HCT116 (cell line): ENCODE data around the gene CMTM6. TPM values are rescaled to one million over a fixed set of nuclear protein-coding genes. Genes with fewer than 3 reads are reported as not detected.

ENCODE experiments used
- ATAC-seq: fragments of 200-7000 bp; cut with Tn5 transposase; 2 replicates; pipeline ENCODE4 v1.9.1; 2020; ENCODE audit warnings: mild to moderate bottlenecking, moderate library complexity
- BruUV-seq: library from RNA; stranded (reverse); fragments of 400-500 nt; replicated peaks from 2 replicates; lab custom pipeline; 2021; lab: Mats Ljungman, UMichigan
- CTCF ChIA-PET: fragments of 300-600 bp; sonication (Branson Sonifier 250); formaldehyde crosslinking; loops from one replicate; lab custom pipeline; 2021; ENCODE audit warnings: antibody characterized with exemption; lab: Charles Lee
- POLR2A ChIA-PET: fragments of 300-600, 350-600 bp; sonication (Branson Sonifier 250); formaldehyde crosslinking; loops from one replicate; lab custom pipeline; 2021; ENCODE audit warnings: antibody characterized with exemption; lab: Charles Lee
- RAD21 ChIA-PET, 2 experiments: fragments of 300-600 bp; sonication (Branson Sonifier 250); formaldehyde crosslinking; loops; one replicate each; lab custom pipeline; 2023; ENCODE audit warnings: low total read pairs in 2 of 2; ENCODE audit not compliant: uncharacterized antibody in 2 of 2, unreplicated experiment in 2 of 2, low non-redundant PET in 1 of 2; lab: Charles Lee
- DNase-seq: peaks from one replicate; pipeline ENCODE4 v3.0.0-alpha.2; 2010; ENCODE audit warnings: low read depth, low spot score
- H2AFZ ChIP-seq: fragments of 200-600 bp; shearing (Covaris generic), sonication (generic); 2 replicates; pipeline ENCODE4 v1.6.1; 2017; ENCODE audit warnings: low read depth, mixed run types, mixed read lengths, antibody characterized with exemption, low read length; ENCODE audit not compliant: poor library complexity, severe bottlenecking
- H3K27ac ChIP-seq: 2 replicates; pipeline ENCODE4 v1.5.1; 2012; ENCODE audit warnings: low read depth, low read length
- H3K27me3 ChIP-seq: fragments of 200-600 bp; sonication (generic); 2 replicates; pipeline ENCODE4 v1.6.1; 2016; ENCODE audit warnings: mixed run types, low read length, mixed read lengths; ENCODE audit not compliant: insufficient read depth
- H3K36me3 ChIP-seq, 2 experiments: fragments of 200-500 bp in 1 of 2; fragments of 200-600 bp in 1 of 2; sonication (Bioruptor generic) in 1 of 2; sonication (generic) in 1 of 2; 2 replicates each; pipeline versions ENCODE4 v1.5.1 to v1.6.1; 2014 to 2016; ENCODE audit warnings: low read length in 2 of 2, inconsistent platforms in 1 of 2, mixed read lengths in 1 of 2, mixed run types in 1 of 2; ENCODE audit not compliant: insufficient read depth in 2 of 2, control insufficient read depth in 1 of 2
- H3K4me1 ChIP-seq, 2 experiments: fragments of 200-600 bp in 1 of 2; sonication (generic) in 1 of 2; 2 replicates each; pipeline versions ENCODE4 v1.5.1 to v1.6.1; 2012 to 2017; ENCODE audit warnings: low read length in 2 of 2, inconsistent platforms in 1 of 2, mild to moderate bottlenecking in 1 of 2, mixed read lengths in 1 of 2, mixed run types in 1 of 2, moderate library complexity in 1 of 2; ENCODE audit not compliant: insufficient read depth in 2 of 2, control insufficient read depth in 1 of 2
- H3K4me2 ChIP-seq: fragments of 200-600 bp; sonication (generic); 2 replicates; pipeline ENCODE4 v1.6.1; 2017; ENCODE audit warnings: mixed run types, low read length, mixed read lengths
- H3K4me3 ChIP-seq, 2 experiments: fragments of 200-600 bp in 1 of 2; sonication (generic) in 1 of 2; replicated peaks in 1 of 2; 2 replicates each; pipeline ENCODE4 v1.5.1; 2011 to 2016; ENCODE audit warnings: low read length in 2 of 2, control low read depth in 1 of 2, low read depth in 1 of 2, mild to moderate bottlenecking in 1 of 2, mixed read lengths in 1 of 2, mixed run types in 1 of 2
- H3K79me2 ChIP-seq: fragments of 200-600 bp; sonication (generic); 2 replicates; pipeline ENCODE4 v1.6.1; 2017; ENCODE audit warnings: mild to moderate bottlenecking, mixed run types, low read length, moderate library complexity, mixed read lengths; ENCODE audit not compliant: insufficient read depth
- H3K9ac ChIP-seq: fragments of 200-600 bp; sonication (generic); 2 replicates; pipeline ENCODE4 v1.6.1; 2016; ENCODE audit warnings: low read length, mixed read lengths
- H3K9me2 ChIP-seq: fragments of 200-600 bp; sonication (generic), shearing (Covaris generic); 2 replicates; pipeline ENCODE4 v1.6.1; 2017; ENCODE audit warnings: mixed run types, mild to moderate bottlenecking, moderate library complexity; ENCODE audit not compliant: insufficient read depth
- H3K9me3 ChIP-seq, 2 experiments: fragments of 200-500 bp in 1 of 2; fragments of 200-600 bp in 1 of 2; sonication (Bioruptor generic) in 1 of 2; sonication (generic) in 1 of 2; 2 replicates each; pipeline ENCODE4 v1.6.1; 2014 to 2017; ENCODE audit warnings: low read length in 2 of 2, mixed read lengths in 2 of 2, inconsistent platforms in 1 of 2, low read depth in 1 of 2, mild to moderate bottlenecking in 1 of 2, mixed run types in 1 of 2, moderate library complexity in 1 of 2; ENCODE audit not compliant: control insufficient read depth in 1 of 2, insufficient read depth in 1 of 2
- H4K20me1 ChIP-seq: fragments of 200-600 bp; sonication (generic), shearing (Covaris generic); 2 replicates; pipeline ENCODE4 v1.6.1; 2017; ENCODE audit warnings: mixed run types, mild to moderate bottlenecking, moderate library complexity; ENCODE audit not compliant: insufficient read depth
- CBX3 ChIP-seq: IDR thresholded peaks from 2 replicates; pipeline ENCODE4 v1.6.1; 2012; ENCODE audit warnings: low read depth
- EGR1 ChIP-seq: IDR thresholded peaks from 2 replicates; pipeline ENCODE4 v1.6.1; 2012; ENCODE audit warnings: low read depth
- ELF1 ChIP-seq: IDR thresholded peaks from 2 replicates; pipeline ENCODE4 v1.6.1; 2012; ENCODE audit warnings: low read depth, borderline replicate concordance
- EZH2phosphoT487 ChIP-seq: fragments of 200-600 bp; IDR thresholded peaks from 2 replicates; pipeline ENCODE4 v1.6.1; 2018; ENCODE audit warnings: antibody characterized with exemption, borderline replicate concordance
- JUND ChIP-seq: IDR thresholded peaks from 2 replicates; pipeline ENCODE4 v1.6.1; 2012
- POLR2A ChIP-seq: IDR thresholded peaks from 2 replicates; pipeline ENCODE4 v1.7.0; 2011; ENCODE audit warnings: borderline replicate concordance; ENCODE audit not compliant: insufficient read depth, insufficient read length; ENCODE audit errors: extremely low read depth
- POLR2AphosphoS5 ChIP-seq: IDR thresholded peaks from 2 replicates; pipeline ENCODE4 v1.6.1; 2011; ENCODE audit warnings: mild to moderate bottlenecking, low read depth, low read length, moderate library complexity
- RAD21 ChIP-seq: IDR thresholded peaks from 2 replicates; pipeline ENCODE4 v1.6.1; 2012; ENCODE audit warnings: low read depth, mild to moderate bottlenecking
- SRF ChIP-seq: IDR thresholded peaks from 2 replicates; pipeline ENCODE4 v1.6.1; 2012; ENCODE audit warnings: low read depth
- ZFX ChIP-seq: fragments of 450-650 bp; IDR thresholded peaks from 2 replicates; pipeline ENCODE4 v1.6.1; 2017
- intact Hi-C: fragments of 100-400 bp; cut with micrococcal nuclease; formaldehyde crosslinking; loops from 2 replicates; pipeline ENCODE4 v1.10.0; 2022
- total RNA-seq: library from RNA; stranded (reverse); gene quantifications from one replicate; pipeline ENCODE4 v1.2.1, GENCODE V29; 2021; ENCODE audit not compliant: unreplicated experiment
- TF ChIP-seq, protein P1 (sequence below), 3 experiments: fragments of 200-600 bp in 1 of 3; sonication (generic) in 1 of 3; IDR thresholded peaks in 2 of 3; conservative IDR thresholded peaks in 1 of 3; 2 replicates each; pipeline ENCODE4 v1.5.1; 2012 to 2017; ENCODE audit warnings: low read depth in 2 of 3, low read length in 2 of 3, antibody characterized with exemption in 1 of 3, borderline replicate concordance in 1 of 3, control low read depth in 1 of 3, mild to moderate bottlenecking in 1 of 3, mixed read lengths in 1 of 3, mixed run types in 1 of 3, moderate library complexity in 1 of 3; ENCODE audit not compliant: insufficient read depth in 1 of 3
- TF ChIP-seq, protein P2 (sequence below): IDR thresholded peaks from 2 replicates; pipeline ENCODE4 v1.6.1; 2011; ENCODE audit warnings: mild to moderate bottlenecking, low read length, moderate library complexity; ENCODE audit not compliant: insufficient replicate concordance; ENCODE audit errors: extremely low read depth
- TF ChIP-seq, protein P3 (sequence below): IDR thresholded peaks from 2 replicates; pipeline ENCODE4 v1.6.1; 2012

The CMTM6 gene
- total RNA-seq, 1 experiment from 2014 or later = 41.1 TPM

DNA sequence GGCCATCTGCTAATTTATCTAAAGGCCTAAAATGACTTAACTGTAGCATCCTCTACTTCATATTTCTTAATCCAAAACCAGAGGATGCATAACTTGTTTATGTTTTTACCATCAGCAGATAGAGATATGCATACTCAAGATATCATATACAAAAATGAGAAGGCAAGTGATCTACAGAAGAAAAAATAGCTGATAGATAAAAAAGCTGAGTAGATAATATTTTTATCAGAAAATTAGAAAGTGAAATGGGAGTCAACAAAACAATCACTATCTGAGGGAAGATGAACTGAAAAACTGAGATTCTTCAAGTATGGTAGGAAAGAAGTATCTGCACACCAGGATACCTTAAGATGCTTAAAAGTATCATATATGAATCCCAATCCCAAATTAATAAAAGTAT is 42.7 kb upstream of the CMTM6 start:
- H3K79me2 ChIP-seq = peaks cover 69% of the 10 kb centered on the region
- no TSS peak for BruUV-seq

More for the DNA sequence above, 42.7 kb upstream of the CMTM6 start:
- H3K9me3 ChIP-seq = no peaks in the 10 kb centered on the region
- no peak overlapping the region for H3K9ac ChIP-seq
- ChIA-PET CTCF (no interaction called here), POLR2A (no interaction called here), RAD21 (no interaction called here)
- TF ChIP-seq, protein P1, sequence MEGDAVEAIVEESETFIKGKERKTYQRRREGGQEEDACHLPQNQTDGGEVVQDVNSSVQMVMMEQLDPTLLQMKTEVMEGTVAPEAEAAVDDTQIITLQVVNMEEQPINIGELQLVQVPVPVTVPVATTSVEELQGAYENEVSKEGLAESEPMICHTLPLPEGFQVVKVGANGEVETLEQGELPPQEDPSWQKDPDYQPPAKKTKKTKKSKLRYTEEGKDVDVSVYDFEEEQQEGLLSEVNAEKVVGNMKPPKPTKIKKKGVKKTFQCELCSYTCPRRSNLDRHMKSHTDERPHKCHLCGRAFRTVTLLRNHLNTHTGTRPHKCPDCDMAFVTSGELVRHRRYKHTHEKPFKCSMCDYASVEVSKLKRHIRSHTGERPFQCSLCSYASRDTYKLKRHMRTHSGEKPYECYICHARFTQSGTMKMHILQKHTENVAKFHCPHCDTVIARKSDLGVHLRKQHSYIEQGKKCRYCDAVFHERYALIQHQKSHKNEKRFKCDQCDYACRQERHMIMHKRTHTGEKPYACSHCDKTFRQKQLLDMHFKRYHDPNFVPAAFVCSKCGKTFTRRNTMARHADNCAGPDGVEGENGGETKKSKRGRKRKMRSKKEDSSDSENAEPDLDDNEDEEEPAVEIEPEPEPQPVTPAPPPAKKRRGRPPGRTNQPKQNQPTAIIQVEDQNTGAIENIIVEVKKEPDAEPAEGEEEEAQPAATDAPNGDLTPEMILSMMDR (IDR thresholded peaks at IDR 0.05 in 2 of 3, conservative IDR thresholded peaks at IDR 0.05 in 1 of 3; ENCODE audit: borderline replicate concordance in 1 of 3, insufficient read depth in 1 of 3, low read depth in 2 of 3, low read length in 2 of 3) = no peak
- TF ChIP-seq JUND (no peak), ELF1 (no peak), SRF (no peak), RAD21 (no peak), ZFX (no peak), POLR2A (no peak), EGR1 (no peak), POLR2AphosphoS5 (no peak), CBX3 (no peak), EZH2phosphoT487 (no peak)
- TF ChIP-seq, protein P2, sequence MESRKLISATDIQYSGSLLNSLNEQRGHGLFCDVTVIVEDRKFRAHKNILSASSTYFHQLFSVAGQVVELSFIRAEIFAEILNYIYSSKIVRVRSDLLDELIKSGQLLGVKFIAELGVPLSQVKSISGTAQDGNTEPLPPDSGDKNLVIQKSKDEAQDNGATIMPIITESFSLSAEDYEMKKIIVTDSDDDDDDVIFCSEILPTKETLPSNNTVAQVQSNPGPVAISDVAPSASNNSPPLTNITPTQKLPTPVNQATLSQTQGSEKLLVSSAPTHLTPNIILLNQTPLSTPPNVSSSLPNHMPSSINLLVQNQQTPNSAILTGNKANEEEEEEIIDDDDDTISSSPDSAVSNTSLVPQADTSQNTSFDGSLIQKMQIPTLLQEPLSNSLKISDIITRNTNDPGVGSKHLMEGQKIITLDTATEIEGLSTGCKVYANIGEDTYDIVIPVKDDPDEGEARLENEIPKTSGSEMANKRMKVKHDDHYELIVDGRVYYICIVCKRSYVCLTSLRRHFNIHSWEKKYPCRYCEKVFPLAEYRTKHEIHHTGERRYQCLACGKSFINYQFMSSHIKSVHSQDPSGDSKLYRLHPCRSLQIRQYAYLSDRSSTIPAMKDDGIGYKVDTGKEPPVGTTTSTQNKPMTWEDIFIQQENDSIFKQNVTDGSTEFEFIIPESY = no peak
- TF ChIP-seq, protein P3, sequence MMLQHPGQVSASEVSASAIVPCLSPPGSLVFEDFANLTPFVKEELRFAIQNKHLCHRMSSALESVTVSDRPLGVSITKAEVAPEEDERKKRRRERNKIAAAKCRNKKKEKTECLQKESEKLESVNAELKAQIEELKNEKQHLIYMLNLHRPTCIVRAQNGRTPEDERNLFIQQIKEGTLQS = no peak
- no peak overlapping the region for H3K4me3 ChIP-seq
- H2AFZ ChIP-seq = no peak overlapping the region
- peaks cover 4% of the 10 kb centered on the region; the same call in 1 of the 2 replicates for H4K20me1 ChIP-seq
- no peaks in the 10 kb centered on the region for H3K27me3 ChIP-seq
- H3K9me2 ChIP-seq = no peaks in the 10 kb centered on the region
- H3K36me3 ChIP-seq = no peaks in the 10 kb centered on the region
- intact Hi-C loops = no loop called here
- ATAC-seq (no peak), DNase-seq (no peak)
- H3K27ac ChIP-seq = no peak overlapping the region
- no peak overlapping the region for H3K4me2 ChIP-seq
- H3K4me1 ChIP-seq = peaks cover 8 to 11% of the 10 kb centered on the region in 2 experiments
